Heart left ventricle (tissue), 13 donors: ENCODE data around the gene KRT10.

Experiments
- CTCF ChIP-seq, 12 donors: fragments of 200-600 bp; sonication (generic) in 4 of 12; IDR thresholded peaks; one replicate each; pipeline versions ENCODE4 v1.5.0 to v1.8.0; 2018 to 2022; ENCODE audit warnings: antibody characterized with exemption in 12 of 12, mild to moderate bottlenecking in 5 of 12
- POLR2A ChIP-seq, 2 donors: fragments of 450-650 bp; IDR thresholded peaks; one replicate each; pipeline ENCODE4 v1.6.1; 2017; ENCODE audit warnings: antibody characterized with exemption in 2 of 2, mild to moderate bottlenecking in 2 of 2, moderate library complexity in 2 of 2
- donor health status: ischemic (EF 13 %, LVEDD 7.1; RV severe dilation, severe dysfunction).
- donor health status: DM: no; HTN: yes; CAD: no.
- donor health status: DM: no; HTN: no; CAD: no.
- donor health status: ischemic (EF 25% LVEDD 6.9; RV normal size, moderate dysfunction).
- donor health status: ischemic (EF 25% LVEDD 5.7; RV mildly dilated, moderate dysfunction).
- donor health status: ischemic (EF 35%, LVEDD 5.7; RV mildly dilated, moderate dysfunction).
- donor health status: nonischemic (EF 11% LVEDD 7.7; RV severe dilation, severe dysfunction).
- donor health status: DM: yes; HTN: yes; CAD: no.
- donor health status: PGD.
- donor health status: ischemic (EF 29% LVEDD 5.4; RV normal size, mild dysfunction).
- donor health status: nonischemic (EF 23%, LVEDD 6.1; RV moderate dilation, normal function).

- TF ChIP-seq CTCF (IDR thresholded peaks at IDR 0.05) (no peak), POLR2A (IDR thresholded peaks at IDR 0.05) (no peak)
Observed at GRCh38 chr17:40795019-40795667, 27.3 kb downstream of the KRT10 start.
